Activated T-helper 1 cell treated with anti-CD3 and anti-CD28 coated beads, Interleukin-2, amount 50 U/mL, for 16 hours (primary cell): ENCODE measurements around the gene CDHR5.

Experiments used
- DNase-seq, 2 donors: peaks; one replicate each; pipeline ENCODE4 v3.0.0-alpha.2; 2020; ENCODE audit warnings: low read depth in 1 of 2, low spot score in 1 of 2

CDHR5 gene

DNA sequence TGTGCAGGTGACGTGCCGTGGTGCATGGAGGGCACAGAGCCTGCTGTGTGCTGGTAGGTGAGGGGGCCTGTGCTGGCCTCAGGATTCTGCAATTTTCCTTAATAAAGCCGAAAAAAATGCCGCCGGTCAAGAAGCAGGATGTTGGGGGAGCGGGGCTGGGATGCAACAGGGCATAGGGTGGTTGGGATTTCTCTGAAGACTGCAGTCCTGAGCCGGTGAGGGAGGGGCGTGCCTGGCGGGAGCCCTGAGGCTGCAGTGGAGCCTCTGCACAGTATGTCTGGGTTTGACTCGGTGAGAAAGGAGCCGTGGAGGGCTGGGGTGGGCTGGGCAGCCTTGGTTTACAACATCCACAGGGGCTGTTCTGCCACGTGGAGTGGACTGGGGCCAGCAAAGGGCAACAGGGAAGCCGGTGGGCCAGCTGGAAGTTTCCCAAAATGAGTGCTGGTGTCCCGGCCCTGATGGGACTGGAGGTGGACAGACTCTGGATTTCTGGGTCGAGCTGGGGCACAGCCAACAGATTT lies 1.3 kb downstream of the CDHR5 start:
- no peak for DNase-seq

DNA sequence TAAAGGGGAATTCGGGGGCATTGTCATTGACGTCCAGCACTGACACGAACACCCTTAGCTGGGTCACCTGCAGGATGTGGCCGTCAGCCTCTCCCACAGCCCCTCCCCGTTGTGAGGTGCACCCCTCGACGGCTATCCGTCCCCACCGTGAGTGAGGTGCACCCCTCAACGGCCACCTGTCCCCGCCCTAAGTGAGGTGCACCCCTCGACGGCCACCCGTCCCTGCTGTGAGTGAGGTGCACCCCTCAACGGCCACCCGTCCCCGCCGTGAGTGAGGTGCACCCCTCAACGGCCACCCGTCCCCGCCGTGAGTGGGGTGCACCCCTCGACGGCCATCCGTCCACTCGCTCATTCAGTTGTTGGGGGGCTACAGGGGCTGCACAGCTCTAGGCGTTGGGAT lies 2.9 kb downstream of the CDHR5 start:
- DNase-seq = no peak

DNA sequence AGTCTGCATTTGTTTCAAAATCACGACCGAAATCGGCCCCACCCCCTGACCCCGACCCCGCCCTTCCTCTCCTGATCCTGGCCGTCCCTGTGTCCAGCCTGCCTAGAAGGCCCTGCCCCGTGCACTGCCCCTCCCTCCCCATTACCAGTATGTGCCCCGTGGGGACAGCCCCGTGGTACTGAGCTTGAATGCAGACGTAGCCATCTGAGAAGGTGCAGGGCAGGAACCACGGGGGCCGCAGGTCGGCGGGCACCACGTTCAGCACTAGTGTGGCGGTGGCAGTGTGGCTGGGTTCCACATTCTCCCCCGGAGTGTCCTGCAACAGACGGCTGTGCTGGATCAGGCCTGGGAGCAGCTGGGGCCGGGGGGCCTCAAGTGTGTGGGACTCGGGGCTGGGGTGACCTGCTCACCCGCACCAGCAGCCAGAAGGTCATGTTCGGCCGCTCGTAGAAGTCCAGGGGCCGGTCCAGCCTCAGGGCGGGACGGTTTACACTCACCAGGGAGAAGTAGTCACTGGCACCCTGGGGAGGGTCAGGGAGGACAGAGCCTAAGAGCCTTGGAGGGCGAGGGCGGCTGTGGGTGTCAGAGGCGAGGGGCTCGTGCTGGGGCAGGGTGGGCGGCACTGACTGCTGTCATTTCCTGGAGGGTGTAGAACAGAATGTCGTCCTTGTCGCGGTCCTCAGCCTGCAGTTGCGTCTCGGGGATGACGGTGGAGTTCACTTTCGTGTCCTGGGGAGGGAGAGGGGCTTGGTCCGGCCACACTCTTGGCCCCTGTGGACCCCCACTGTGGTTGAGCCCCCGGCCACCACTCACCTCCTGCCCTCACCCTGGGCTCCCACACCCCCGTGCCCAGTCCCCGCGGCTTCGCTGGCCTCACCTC lies 3.6 kb downstream of the CDHR5 start:
- no peak for DNase-seq

DNA sequence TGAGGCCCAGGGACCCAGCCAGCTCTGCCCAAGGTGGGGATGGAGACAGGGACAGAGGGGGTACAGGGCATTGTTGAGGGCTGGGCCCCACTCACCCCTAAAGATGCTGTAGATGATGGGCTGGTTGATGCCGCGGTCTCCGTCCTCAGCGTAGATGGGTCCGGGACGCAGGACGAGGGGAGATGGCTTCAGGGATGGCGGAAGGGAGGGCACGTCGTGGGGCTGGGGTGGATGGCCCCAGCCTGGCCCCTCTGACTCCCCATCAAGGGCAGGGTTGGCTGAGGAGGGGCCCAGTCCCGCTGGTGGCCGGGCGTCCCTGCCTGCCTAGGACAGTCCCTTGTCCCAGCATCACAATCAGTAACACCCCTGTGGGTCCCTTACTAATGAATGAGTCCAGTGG lies 4.6 kb downstream of the CDHR5 start:
- no peak for DNase-seq

DNA sequence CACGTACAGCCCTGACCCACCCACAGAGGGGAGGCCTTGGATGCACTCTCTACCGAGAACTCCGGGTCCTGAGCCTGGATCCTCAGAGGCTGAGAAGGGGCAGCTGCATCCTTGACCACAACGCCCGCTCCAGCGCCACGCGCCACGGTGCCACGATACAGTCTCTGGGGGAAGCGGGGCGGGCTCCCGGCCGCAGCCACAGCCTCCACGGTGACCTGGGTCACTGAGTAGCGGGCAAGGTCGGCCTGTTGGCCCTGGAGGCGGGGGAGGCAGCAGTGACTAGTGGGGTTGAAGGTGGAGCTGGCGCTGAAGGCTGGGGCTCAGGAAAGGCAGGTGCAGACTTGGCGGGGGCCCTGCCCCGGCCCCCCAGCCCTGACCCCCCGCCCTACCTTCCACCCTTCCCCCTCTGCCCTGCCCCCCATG lies 5.1 kb downstream of the CDHR5 start:
- no peak for DNase-seq

DNA sequence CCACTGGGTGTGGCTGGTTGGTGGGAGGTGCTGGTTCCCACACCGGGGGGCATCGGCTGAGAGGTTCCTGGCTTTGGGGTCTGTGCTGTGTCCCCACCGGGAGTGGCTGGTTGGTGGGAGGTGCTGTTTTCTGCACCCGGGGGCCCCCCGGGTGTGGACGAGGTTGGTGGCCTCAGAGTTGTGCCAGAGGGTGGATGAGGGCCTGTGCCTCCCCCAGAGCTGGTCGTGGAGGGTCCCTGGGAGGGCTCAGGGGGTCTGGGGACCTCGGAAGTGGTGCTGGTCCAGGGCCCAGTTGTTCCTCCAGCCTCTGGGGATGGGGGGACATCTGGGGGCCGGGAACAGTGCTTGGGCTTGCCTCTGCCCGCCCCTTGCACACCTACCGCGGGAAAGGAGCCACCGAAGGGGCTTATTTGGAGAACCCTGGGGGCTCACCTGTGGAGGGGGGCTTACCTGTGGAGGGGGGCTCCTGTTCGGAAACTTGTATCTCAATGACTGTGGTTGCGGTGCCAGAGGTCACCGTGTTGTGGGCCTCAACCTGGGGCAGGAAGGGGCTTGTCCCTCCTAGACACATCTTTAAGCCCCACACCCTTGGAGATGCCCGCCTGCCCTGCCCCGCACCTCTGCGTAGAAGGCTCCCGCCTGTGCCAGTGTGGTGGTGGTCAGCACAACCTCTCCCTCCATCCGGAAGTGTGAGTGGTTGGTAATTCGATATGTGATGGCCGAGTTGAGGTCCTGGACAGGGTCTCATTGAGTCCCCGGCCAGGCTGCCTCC lies 5.7 kb downstream of the CDHR5 start:
- DNase-seq = no peak

DNA sequence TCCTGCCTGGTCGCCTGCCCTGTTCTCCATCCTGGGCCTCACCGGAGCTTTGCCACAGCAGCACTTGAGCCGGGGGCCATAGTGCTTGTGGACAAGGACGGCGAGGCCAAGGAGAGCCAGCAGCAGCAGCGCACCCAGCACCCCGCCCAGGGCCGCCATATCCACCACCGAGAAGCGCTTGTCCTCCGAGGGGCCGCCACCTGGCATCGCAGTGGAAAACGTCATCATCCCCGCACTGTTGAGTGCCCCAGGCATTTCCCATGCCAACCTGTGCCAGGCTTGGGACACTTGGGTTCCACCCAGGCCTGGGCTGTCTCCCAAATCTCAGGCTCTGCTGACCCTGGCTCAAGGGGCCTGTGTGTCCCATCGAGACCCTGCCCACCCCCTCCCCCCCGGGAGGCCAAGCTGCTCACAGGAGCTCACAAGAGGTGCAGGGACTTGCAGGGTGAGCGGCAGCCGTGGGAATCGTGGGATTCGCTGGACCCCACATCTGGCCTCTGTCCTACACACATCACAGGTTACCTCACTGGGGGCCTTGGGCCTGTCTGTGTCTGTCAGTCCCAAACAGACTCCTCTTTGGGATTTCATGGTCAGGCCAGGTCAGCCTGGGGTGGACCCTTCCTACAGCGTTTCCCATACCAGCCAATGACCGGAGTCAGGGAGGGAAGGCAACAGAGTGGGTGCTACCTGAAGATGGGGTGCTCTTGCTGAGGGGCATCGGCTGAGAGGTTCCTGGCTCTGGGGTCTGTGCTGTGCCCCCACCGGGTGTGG lies 6.7 kb downstream of the CDHR5 start:
- no peak for DNase-seq

DNA sequence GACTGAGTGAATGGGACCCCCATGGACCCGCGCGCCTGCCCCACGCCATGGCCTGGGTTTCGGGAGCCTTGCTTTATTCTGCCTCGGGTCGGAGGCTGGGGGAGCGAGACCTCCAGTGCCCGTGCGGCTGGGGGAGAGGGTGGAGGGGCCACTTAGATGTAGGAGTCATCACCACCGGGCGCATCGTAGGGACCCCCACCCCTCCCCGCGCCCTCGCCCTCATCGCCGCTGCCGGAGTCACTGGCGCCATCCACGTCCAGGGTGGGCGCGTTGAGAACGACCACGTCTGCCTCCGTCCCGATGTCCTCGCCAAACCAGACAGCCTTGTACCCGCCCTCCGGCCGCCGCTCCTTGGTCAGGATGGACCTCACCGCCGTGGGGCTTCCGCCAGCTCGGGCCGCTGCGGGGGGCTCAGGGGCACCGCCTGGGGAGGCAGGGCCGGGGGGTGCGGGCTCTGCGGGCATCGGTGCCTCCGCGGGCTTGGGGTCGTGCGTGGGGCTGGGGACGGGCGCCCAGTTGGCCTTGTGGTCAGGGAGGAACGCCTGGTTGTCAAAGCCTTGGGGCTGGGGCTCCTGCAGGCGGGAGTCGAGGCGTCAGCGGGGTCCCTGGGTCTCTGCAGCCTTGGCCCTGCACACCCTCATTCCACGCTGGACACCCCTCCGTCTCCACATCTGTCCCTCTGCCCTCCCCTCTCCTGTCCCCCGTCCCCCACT lies 7.4 kb downstream of the CDHR5 start:
- no peak for DNase-seq

DNA sequence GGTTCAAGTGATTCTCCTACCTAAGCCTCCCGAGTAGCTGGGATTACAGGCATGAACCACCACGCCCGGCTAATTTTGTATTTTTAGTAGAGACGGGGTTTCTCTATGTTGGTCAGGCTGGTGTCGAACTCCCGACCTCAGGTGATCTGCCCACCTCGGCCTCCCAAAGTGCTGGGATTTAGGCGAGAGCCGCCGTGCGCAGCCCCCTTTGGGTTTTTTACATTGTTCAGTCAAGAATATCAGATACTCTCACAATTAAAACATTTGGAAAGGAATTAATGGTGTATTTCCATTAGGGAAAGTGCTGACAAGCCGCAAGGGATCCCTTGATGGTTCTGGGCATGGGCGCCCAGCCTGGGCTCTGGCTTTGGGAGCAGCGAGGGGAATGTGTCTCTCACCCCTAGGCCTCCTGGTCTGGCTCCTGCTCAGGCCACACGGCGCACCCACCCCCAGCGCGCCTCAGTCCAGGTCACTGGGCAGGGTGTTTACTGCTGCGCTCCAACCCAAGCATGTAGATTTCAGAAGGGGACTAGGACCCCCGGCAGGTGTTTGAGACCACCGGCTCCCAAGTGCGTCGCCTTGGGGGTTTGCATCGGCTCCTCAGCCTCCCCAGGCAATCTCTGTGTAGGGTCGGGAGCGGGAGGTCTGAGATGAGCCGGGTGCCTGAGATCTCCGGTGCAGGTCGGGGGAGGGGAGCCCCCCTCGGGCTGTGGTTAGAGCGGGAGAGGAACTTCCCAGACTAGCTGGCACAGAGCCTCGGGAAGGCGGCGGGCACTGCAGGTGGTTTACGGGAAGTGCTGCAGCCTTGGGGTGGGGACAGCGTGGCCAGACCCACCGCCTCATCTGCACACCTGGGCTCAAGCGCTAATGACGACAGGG lies 8.2 kb downstream of the CDHR5 start:
- no peak for DNase-seq

DNA sequence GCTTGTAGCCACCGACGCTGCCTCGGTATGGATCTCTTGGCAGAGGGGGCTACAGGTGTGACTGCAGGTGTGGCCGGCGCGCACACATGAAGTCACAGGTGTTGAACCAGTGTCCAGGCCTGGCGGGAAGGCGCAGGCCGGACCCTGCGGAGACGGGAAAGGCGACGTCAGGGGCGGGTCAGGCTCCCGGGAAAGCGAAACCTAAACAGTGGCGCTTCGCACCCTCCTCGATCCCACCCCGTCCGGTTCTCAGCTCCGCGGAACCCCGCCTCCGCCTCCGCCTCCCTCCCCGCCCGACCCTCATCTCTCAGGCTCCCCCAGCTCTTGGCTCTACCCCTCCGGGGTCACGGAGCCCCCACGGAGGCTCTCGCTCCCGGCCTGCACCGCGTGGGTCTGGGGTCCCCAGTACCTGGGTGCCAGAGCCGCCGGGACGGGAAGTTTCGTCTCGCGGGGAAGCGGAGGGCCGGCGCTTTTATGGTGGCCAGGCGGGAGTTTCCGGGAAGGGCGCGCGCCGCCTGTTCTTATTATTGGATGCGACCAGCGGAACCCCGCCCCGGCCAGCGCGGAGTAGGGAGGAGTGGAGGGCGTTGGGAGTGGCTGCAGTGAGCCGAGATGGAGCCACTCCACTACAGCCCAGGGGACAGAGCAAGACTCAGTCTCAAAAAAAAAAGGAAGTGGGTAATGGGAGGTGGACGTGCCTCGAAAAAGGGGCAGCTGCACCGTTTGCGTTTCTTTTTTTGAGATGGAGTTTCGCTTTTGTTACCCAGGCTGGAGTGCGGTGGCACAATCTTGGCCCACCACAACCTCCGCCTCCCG lies 9.0 kb downstream of the CDHR5 start, which contains the start of gene IRF7:
IRF7 (minus strand) TSS at position 447 of the 816 bp plus-strand sequence. CDS start 586 bp downstream, outside the sequence.
- peak; percentile 72 to 77 for DNase-seq

DNA sequence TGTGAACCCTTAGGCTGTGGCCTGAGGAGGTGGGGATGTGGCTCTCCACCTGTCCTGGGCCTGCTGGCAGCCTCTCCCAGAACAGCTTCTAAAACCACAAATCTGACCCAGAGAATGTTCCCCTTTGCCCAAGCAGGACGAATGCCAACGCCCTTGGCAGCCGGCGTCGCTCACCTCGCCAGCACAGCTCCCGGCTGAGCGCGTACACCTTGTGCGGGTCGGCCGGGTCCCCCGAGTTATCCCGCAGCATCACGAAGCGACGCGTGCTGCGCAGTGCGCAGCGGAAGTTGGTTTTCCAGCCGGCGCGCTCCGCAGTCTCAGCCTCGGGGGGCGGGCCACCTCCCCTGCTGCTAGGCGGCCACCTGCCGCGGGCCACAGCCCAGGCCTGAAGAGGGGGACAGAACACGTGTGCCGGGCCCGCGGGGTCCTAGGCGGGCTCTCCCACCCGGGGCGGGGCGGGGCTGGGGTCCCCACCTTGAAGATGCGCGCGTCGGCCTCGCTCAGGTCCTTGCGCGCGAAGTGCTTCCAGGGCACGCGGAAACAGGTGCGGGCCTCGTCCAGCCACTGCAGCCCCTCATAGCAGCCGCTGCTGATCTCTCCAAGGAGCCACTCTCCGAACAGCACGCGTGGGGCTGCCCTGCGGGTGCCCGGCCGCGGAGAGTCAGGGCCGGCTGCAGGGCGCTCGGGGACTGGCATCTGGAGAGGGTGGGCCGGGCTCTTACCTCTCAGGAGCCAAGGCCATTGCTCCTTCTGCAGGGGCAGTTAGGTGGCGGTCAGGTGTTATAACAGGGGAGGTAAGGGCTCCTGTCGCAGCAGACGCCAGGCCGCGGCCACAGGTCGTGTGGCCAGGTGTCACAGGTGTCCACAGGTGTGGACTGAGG lies 9.9 kb downstream of the CDHR5 start:
- no peak for DNase-seq

DNA sequence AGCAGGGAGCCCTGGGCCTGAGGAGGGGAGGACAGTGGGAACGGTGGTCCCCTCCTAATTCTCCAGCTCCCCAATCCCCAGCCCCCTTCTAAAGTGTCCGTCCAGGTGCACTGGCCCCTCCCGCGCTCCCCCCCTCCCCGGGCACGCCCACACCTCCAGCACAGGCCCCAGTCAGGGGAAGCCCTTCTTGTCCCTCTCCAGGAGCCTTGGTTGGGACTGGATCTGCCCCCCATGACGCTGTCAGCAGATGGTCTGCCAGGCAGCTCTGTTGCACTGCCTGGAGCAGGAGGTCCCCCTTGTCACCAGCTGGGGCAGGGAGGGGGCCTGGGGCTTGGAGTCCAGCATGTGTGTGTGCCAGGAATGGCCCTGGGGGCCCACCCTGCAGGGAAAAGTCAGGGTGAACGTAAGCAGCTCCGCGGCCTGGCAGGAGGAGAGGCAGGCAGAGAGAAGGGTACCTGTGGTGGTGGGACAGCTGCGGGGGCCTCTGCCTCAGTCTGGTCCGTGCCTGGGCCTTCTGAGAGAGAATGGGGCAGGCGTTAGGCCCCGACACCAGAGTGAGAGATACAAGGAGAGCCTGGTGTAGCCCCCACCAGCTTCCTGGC lies 10.6 kb downstream of the CDHR5 start:
- no peak for DNase-seq

DNA sequence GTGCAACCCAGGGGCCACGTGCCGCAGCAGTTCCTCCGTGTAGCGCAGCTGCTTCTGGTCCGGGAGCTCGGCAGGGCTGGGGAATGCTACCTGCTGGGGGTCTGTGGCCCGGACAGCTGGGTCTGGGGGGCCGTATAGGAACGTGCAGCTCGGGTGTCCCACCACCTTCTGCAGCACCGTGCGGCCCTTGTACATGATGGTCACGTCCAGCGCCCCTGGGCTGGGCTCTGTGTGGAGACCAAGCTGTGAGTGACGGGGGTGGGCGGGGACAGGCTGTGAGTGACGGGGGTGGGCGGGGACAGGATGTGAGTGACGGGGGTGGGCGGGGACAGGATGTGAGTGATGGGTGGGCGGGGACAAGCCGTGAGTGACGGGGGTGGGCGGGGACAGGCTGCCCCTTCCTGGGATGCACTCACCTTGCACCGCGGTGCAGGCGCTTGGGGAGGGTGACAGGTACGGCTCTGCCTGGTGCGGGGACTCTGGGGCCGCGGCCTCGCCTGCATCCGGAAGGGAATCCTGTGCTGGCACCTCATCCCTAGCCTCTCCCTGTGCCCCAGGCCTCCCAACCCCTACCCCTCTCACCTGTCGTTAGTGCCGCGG lies 11.3 kb downstream of the CDHR5 start:
- peak; percentile 55 to 72 for DNase-seq

DNA sequence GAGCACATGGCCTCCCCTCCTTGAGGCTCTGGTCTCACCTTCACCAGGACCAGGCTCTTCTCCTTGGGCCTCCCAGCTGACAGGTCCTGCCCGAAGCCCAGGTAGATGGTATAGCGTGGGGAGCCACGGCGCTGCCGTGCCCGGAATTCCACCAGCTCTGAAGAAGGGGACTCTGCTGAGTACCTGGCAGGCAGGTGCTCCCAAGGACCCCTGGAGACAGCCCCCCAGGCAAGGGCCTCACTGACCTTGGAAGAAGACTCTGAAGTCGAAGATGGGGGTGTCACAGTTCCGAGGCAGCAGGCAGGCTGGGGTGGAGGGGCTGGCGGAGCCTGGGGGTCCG lies 11.8 kb downstream of the CDHR5 start:
- DNase-seq = no peak

DNA sequence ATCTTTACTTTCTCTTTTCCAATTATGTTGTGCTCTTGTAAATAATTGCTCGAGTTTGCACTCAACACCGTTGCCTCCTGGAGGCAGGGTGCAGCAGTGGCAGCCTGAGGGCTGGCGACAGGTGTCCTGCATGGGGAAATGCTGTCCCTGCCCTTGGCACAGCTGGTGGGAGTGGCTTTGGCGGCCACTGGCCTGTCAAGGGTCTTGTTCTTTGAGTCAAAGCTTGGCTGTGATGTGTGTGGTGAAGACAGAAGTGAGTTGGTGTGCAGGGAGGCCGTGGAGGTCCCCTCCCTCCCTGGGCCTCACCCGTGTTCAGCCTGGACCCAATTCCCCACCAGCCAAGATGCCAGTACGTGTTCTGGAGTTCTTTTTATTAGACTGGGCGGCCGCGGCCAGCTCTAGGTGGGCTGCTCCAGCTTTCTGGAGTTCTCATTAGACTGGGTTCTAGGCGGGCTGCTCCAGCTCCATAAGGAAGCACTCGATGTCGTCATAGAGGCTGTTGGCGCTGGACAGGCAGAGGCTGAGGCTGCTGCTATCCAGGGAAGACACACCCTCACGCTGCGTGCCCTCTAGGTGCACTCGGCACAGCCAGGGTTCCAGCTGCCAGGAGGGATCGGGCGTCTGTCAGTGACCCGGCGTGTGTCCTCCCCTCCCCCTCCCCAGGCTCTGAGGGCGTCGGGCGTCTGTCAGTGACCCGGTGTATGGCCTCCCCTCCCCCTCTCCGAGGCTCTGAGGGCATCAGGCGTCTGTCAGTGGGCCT lies 12.4 kb downstream of the CDHR5 start:
- no peak for DNase-seq
